ENCODE data around the gene ZFHX2.
A peak's percentile ranks its signal among the peaks of the same experiment; 100 is the strongest.

Gene ZFHX2

DNA sequence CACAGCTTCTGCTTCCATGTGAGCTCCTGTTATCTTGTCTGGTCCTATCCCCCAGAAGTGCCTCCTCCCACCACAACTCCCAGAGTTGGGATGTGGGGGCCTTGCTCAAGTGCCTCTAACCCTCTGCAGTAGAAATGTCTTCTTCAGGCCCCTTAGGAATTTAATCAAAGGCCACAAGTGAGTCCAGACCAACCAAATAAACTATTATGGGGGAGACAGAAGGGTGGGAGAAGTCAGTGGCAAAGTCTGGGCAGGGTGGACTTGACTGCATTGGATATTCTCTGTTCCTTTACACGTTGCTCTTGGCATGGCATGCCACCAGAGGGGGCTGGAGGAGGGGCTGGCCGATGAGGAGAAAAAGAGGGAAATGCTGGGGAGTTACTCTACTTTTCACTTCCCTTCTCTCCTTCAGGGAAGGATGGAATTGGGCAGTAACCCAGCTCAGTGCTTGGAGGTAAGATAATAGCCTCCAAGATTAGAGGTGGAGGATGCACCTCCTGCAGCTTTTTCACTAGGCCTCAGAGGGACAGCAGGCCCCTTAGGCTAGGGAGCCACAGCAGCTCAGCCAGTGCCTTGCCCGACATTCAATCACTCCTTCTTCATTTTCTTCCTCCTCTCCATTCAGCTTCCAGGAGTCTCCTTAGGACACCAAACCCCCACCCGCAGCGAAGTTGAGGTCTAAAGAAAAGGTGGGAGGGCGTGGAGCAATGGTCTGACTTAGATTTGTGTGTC, 17.2 kb upstream of the ZFHX2 start:
- no peak for DNase-seq (ENCODE audit: low spot score)
- TF ChIP-seq CTCF (conservative IDR thresholded peaks at IDR 0.05; ENCODE audit: low read depth): no peak
- POLR2A ChIA-PET (ENCODE audit: low non-redundant PET): no interaction called here
- H3K27ac ChIP-seq: peak overlapping the region; percentile 80
- CTCF ChIA-PET: interaction anchor here (1.1 to 1.2 kb wide), 2 partner anchors 9 to 90 kb away, joined by 3 to 4 read pairs; no protein-coding TSS in a partner anchor

DNA sequence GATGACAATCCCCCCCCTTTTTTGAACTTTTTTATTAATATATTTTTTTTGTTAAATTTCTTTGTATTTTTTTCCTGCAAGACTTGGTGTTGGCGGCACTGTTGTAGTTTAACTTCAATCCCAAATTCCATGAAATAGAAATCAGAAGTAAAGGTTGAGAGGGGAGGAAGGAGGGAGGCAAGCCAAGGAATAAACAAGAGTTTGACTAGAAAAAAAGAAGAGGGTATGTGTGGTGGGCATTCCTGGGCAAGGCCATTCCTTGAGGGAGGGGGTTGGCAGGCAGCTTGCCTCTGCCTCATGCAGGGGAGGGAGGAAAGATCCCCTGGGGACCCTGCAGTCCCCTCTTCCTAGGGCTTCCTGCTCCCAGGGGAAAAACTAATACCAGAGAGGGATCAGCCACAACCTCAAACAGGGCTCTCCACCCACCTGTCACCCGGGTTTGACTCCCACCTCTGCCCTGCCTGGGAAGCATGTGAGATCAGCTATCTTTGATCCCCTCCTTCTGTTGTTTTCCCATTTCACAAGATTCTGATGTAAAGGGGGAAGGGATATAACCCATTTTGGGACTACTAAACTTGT, 16.5 kb upstream of the ZFHX2 start:
- ChIA-PET POLR2A (ENCODE audit: low non-redundant PET) (no interaction called here), CTCF (interaction anchor here (0.7 to 1.2 kb wide), 4 partner anchors 8 to 523 kb away, joined by 3 to 4 read pairs (median 3); no protein-coding TSS in a partner anchor)
- DNase-seq (ENCODE audit: low spot score): no peak
- peak overlapping the region; percentile 80 for H3K27ac ChIP-seq
- TF ChIP-seq CTCF (conservative IDR thresholded peaks at IDR 0.05; ENCODE audit: low read depth): no peak

DNA sequence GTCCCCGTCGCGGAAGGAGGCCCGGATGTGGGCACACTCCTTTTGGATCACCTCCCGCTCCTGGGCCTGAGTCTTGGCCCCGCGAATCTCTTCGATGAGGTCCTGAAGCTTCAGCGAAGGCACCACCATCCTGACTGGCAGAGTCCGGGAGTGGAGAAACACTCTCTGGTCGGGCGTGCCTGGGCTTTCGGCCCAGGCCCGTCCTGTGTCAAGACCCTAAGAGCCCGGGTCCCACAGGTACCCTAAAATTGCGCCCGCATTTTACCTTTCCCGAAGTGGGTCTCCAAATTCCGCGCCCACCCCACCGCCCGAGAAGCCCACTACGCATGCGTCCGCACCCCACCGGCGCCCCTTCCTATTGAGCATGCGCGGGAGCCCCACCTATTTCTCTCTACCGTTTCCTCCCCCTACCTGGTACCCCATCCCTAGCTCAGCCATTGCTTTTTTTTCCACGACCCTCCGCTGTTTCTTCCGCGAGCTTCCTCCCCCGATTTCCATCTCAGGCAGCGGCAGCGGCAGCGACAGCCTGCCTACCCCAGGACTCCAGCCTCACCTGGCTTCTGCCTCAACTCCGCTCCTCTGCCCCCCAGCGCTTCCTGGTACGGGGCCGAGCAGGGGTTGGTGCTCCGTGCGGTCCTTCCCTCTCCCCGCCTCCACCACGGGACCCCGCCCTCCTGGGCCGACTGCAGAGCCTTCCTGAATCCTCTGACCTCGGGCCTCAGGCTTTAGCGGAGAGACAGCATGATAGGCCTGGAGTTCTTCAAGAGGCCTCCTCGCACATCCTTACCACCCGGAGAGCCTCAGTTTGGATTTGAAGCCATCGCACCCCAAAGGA, 15.8 kb upstream of the ZFHX2 start, which contains the start of gene AP1G2:
TSS of gene AP1G2 (minus strand) at position 606 of the 835 bp plus-strand sequence. CDS start at position 129, 477 bp downstream.
- H3K27ac ChIP-seq: peak within 1 kb of the TSS; percentile 80
- no peak for TF ChIP-seq CTCF (conservative IDR thresholded peaks at IDR 0.05; ENCODE audit: low read depth)
- DNase-seq (ENCODE audit: low spot score): peak; percentile 92
- ChIA-PET POLR2A (ENCODE audit: low non-redundant PET) (interaction anchor here (1.2 kb wide), 1 partner anchor 11 kb away, joined by 3 read pairs; no protein-coding TSS in a partner anchor), CTCF (interaction anchor here (0.6 to 0.9 kb wide), 5 partner anchors 9 to 843 kb away, joined by 3 to 7 read pairs (median 3); no protein-coding TSS in a partner anchor)

GRCh38 chr14:23566778-23567185, 15.2 kb upstream of the ZFHX2 start:
- CTCF ChIA-PET: interaction anchor here (0.6 to 0.9 kb wide), 3 partner anchors 10 to 844 kb away, joined by 3 to 7 read pairs (median 3); no protein-coding TSS in a partner anchor
- POLR2A ChIA-PET (ENCODE audit: low non-redundant PET): interaction anchor here (1.2 kb wide), 1 partner anchor 10 kb away, joined by 3 read pairs; no protein-coding TSS in a partner anchor
- DNase-seq (ENCODE audit: low spot score): no peak
- no peak for TF ChIP-seq CTCF (conservative IDR thresholded peaks at IDR 0.05; ENCODE audit: low read depth)
- peak overlapping the region; percentile 80 for H3K27ac ChIP-seq

DNA sequence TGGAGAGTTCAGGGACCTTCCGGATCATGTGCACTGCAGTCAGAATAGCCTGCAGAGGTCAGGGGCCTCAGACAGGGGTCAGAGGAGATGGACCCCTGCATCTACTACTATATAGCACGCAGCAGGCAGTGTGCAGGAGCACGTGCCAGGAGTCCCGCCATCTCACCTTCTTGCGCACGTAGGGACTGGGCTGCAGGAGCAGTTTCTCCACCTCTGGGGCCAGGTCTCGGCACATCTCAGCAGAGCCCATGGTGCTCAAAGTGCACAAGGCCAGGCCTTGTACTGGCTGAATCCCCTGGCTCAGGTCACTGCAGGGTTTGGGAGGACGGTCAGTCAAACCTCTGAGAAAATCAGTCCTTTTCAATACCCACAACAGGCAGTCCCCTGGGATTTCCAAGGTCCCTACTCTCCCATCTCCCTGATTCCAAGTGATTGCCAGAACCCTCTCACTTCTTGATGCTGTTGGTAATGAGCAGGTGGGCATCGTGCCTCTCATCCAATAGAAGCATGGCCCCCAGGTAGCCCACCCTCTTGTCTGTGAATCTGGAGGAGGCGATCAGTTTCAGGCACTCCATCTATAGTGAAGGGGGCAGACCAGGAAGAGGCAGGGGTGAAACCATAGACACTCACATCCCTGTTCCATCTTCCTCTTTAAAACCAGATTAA, 14.7 kb upstream of the ZFHX2 start:
- ChIA-PET CTCF (interaction anchor here (0.6 kb wide), 1 partner anchor 845 kb away, joined by 3 read pairs; no protein-coding TSS in a partner anchor), POLR2A (ENCODE audit: low non-redundant PET) (interaction anchor here (1.2 kb wide), 1 partner anchor 9 kb away, joined by 3 read pairs; no protein-coding TSS in a partner anchor)
- H3K27ac ChIP-seq: peak overlapping the region; percentile 80
- no peak for TF ChIP-seq CTCF (conservative IDR thresholded peaks at IDR 0.05; ENCODE audit: low read depth)
- DNase-seq (ENCODE audit: low spot score): no peak
